ENCODE data around the gene CASZ1. TPM values are rescaled to one million over a fixed set of nuclear protein-coding genes. Genes with fewer than 3 reads are reported as not detected.

The CASZ1 gene
- total RNA-seq, 1 experiment from 2014 or later: 0.69 TPM

DNA sequence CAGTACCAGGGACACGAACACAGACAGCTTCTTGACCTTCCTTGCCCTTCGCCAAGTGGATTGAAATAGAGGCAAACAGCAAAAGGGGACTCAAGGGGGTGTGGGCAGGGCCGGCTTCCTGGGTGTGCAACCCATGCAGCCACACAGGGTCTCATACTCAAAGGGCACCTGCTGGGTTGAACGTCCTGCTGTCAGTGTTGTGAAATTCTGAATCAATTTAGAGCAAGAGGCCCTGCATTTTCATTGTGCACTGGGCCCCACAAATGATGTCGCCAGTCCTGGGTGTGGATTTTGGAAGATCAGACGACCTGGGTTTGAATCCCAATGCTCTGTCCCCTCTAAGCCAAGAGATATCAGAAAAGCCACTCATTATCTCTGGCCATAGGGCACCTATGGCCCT lies 51.1 kb downstream of the CASZ1 start:
- in situ Hi-C loops (cut with HindIII; ENCODE audit: low pct_unique_long_range_greater_than_20kb, low sequenced_read_pairs): no loop called here
- DNase-seq (ENCODE audit: low read depth, low spot score): no peak

DNA sequence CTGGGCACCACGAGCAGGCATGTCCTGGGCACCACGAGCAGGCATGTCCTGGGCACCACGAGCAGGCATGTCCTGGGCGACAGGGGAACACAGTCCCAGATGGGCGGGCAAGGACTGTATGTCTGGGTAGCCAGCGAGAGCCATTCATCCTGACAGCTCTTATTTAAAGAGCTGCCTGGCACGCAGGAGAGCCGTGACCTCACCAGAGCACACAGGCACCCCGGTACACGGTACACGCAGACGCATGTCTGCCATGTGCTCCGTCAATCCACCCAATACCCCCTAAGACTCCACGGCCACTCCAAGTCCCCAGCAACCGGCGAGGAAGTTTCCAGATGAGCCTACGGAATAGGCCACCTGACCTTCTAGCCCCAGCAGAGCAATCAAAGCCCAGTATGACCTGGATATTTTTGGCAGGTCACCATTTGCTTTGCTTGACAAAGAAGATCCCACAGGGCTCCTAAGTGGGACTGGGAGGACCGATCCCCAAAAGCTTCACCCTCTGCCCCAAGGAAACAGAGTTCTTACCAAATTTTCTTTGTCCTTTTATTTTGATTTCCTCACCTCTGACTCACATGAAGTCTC lies 51.7 kb downstream of the CASZ1 start:
- in situ Hi-C loops (cut with HindIII; ENCODE audit: low pct_unique_long_range_greater_than_20kb, low sequenced_read_pairs): no loop called here
- no peak for DNase-seq (ENCODE audit: low read depth, low spot score)

DNA sequence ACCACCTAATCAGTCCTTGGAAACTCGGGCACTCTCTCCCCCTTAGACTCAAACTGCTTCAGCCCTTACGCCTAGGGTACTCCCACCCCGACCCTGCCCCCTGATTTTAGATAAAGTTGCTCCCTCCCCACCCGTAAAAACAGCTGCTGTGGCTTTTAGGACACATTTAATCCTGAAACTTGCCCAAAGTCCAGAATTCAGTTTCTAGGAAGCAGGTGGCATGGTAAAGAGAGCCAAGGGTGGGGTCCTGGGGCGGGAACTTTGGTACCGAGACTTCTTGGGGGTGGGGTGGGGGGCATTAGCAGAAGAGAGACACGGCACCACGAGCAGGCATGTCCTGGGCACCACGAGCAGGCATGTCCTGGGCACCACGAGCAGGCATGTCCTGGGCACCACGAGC lies 52.4 kb downstream of the CASZ1 start:
- in situ Hi-C loops (cut with HindIII; ENCODE audit: low pct_unique_long_range_greater_than_20kb, low sequenced_read_pairs): no loop called here
- no peak for DNase-seq (ENCODE audit: low read depth, low spot score)

DNA sequence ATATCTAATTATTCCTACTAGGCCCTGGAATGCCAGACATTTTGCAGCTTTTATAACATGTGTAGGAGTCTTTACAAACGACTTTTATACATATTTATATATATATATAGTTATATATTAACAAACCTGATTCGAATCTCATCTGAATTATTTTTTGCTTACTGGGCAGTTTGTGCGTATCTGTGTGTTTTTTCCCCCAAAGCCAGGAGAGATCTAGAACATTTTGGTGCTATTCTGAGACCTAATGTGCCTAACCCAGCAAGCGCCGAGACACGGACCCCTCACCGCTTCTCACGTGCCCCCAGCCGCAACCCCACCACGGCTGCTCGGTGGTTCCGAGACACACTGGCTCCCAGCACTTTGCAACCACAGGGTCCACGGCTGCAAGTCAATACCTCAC lies 54.8 kb downstream of the CASZ1 start:
- DNase-seq (ENCODE audit: low read depth, low spot score): no peak
- in situ Hi-C loops (cut with HindIII; ENCODE audit: low pct_unique_long_range_greater_than_20kb, low sequenced_read_pairs): no loop called here

DNA sequence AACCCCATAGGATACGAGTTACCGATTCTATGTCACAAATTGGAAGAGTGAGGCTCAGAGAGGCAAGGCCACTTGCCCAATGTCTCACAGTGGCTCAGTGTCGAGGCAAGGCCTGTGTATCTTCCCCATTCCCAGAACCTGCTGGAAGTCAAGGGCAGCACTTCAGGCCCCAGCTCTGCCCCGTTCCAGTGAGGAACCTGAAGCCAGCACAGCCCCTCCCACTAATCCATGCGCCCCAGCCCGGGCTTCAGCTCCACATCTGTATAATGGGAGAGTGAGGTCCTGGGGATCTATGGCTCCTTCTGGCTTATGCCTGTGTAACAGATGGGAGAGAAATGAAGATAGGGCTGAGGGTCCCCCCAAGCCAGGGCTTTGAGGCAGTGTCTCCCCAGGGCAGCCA lies 56.3 kb downstream of the CASZ1 start:
- DNase-seq (ENCODE audit: low read depth, low spot score): no peak
- in situ Hi-C loops (cut with HindIII; ENCODE audit: low pct_unique_long_range_greater_than_20kb, low sequenced_read_pairs): no loop called here

DNA sequence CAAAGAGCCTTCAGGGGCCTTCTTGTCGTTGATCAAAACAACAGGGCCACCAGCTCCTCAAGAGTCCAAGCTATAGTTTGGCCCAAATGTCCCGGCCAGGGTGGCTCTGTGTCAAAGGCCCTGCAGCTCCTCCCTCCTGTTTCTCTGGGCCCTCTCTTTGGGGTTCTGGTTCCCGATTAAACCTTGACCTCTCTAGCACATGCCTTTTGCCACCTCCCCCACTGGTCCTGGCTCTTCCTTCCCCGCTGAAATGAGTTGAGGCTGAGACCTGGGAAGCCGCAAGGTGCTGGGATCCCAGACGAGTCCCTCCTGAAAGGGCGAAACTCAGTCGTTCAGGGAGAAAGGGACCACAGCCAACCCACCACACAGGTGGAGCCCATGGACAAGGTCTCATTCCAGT lies 56.9 kb downstream of the CASZ1 start:
- in situ Hi-C loops (cut with HindIII; ENCODE audit: low pct_unique_long_range_greater_than_20kb, low sequenced_read_pairs): no loop called here
- DNase-seq (ENCODE audit: low read depth, low spot score): no peak

DNA sequence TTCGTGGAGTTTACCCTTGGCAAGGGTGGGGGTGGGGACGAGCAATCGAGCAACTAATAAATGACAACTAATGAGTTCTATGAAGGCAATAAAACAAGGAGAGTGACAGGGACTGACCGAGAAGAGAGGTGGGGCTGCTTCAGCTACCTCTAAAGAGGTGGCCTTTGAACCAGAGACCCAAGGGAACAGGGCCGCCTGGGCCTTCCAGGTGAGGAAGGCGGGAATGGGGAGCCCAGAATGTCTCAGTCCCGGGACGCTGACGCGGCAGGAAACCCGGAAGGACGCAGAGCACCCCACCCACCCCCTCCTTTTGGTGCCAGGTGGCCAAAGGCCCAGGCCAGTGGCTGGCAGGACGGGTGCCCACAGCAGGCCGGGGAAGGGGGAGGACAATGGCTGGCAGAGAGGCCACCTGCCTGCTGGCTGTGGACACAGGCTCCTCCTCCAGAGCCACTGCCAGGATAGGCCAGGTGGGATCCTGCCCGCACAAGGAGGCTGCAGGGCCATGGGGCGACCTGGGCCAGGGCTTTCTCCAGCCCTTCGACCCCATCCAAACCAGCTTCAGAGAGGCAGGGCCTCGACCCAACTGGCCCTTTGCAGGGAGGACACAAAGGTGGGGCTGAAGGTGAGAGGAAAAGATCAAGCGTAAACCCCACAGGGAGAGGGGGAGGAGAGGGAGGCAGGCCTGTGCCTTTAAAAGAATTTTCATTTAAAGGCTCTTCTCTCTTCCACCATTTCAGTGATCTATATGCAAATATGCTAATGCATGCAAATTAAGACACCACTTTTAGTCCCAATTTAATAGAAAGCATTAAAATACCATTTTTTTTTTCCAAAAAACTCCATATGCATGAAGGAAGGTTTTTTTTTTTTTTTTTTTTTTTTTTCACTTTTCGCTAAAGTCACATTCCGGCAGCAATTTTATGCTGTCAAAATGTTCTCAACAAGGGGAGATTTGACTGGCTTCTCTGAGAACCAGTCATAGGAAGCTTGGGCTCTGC lies 58.1 kb downstream of the CASZ1 start:
- in situ Hi-C loops (cut with HindIII; ENCODE audit: low pct_unique_long_range_greater_than_20kb, low sequenced_read_pairs): no loop called here
- no peak for DNase-seq (ENCODE audit: low read depth, low spot score)

DNA sequence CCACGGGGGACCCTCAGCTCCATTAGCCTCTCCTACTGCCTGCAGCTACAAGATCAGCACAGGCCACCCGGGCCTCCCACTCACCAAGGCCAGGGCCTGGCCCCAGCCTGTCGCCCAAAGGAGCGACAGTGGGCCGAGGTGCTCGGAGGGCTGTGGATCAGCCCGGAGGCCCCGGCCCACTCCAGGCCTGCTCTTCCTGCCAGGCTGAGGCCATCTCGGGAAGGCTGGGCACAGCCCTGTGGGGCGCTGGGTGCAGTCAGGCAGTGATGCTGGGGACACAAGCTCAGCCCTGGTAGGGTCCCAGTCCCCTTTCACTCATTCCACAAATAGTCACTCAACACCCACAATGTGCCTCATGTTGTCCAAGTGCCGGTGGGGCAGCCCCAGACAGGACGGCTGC lies 58.8 kb downstream of the CASZ1 start:
- in situ Hi-C loops (cut with HindIII; ENCODE audit: low pct_unique_long_range_greater_than_20kb, low sequenced_read_pairs): no loop called here
- no peak for DNase-seq (ENCODE audit: low read depth, low spot score)

DNA sequence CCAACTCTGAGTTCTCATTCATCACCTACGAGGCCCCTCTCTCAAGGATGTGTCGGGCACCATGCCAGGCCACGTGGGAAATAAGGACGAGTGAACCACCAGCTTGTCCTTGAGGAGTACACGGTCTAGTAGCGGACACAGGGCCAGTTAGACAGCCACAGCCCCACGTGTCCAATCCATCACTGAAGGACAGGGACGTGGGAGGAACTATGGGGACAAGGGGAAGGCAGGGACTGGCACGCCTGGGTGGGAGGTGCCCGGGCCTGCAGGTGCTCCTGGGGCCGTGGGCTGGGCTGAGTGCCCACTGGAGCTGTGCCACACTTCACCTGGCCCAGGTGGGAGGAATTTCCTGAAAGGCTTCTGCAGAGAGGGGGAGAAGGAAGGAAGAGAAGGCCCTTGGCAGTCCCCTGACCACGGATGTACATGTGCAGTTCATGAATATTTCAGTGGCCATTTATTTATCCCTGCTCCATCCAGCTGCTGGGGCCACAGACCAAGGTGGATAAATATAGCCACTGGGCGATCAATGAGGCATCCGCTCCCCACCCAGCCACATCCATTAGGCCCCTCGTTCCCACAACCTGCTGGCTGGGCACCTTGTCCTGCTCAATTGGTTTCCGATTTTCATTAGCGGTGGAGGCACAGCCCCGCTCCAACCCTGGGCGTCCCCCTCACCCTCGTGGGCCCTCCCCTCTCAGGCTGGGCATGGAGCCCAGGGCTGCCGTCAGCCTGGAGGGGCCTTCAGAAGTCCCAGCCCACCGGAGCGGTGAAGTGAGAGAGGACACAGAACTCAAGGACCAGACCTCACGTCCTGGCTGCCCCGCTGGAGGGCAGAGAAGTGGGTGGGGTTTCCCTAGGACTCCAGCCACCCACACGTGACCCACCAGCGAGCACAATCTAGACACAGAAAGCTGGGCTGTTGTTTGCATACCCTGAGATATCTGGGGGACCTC lies 59.5 kb downstream of the CASZ1 start:
- DNase-seq (ENCODE audit: low read depth, low spot score): no peak
- in situ Hi-C loops (cut with HindIII; ENCODE audit: low pct_unique_long_range_greater_than_20kb, low sequenced_read_pairs): no loop called here

DNA sequence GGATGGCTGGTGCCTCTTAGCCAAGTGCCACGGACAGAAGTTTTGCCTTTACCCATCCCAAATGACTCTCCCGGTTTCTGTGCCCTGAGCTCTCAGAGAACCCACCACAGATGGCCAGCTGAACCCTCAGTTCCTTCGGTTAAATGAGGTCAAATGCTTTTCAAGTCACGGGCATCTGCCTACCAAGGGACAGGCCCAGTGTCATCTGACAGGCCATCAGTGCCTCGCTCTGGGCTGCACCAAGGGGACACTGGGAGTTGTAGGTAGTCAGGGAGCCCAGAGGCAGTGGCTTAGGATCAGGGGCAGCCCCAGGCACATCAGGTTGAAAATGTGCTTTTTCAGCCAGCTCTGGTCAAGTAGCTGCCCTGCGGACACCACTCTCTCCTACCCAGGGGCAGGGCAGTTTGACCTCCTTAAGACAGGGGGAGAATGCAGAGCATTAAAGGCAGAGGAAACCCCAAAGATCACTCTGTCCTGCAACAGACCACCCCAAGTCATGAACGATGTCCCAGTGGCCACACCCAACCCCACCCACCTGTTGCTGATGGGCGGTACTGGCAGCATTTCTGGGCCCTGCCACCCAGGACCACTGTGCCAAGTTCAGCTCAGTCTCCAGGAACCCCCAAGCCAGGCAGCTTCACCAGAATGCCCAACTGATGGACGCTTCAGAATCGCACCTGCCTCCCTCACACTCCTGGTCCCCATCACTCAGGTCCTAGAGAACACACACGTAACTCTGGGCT lies 60.7 kb downstream of the CASZ1 start:
- DNase-seq (ENCODE audit: low read depth, low spot score): no peak
- in situ Hi-C loops (cut with HindIII; ENCODE audit: low pct_unique_long_range_greater_than_20kb, low sequenced_read_pairs): no loop called here

DNA sequence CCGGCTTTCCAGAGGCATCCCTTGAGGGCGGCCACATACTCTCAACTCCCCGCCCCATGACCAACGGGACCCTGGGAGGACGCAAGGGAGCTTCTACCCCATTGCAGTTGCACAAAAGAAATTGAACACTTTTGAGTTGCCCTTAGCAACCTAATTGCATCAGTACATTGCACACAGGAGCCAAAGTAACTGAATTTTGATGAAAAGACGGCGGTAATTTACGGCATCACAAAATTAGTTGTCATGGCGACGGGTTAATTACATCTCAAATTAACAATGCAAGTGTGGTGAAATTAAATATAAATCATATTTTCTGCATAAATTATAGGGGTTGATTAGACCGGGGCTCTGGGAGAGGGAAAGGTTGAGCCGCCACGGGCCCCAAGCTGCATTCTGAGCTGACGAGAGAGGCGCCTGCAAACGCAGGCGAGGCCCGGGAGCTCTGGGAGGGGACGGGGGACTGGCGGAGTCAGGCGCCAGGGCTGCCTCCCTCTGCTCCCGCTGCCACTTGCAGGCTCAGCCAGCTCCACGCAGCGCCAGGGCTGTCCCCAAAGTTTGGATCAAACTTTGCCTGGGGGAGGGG lies 61.4 kb downstream of the CASZ1 start:
- no peak for DNase-seq (ENCODE audit: low read depth, low spot score)
- in situ Hi-C loops (cut with HindIII; ENCODE audit: low pct_unique_long_range_greater_than_20kb, low sequenced_read_pairs): no loop called here

DNA sequence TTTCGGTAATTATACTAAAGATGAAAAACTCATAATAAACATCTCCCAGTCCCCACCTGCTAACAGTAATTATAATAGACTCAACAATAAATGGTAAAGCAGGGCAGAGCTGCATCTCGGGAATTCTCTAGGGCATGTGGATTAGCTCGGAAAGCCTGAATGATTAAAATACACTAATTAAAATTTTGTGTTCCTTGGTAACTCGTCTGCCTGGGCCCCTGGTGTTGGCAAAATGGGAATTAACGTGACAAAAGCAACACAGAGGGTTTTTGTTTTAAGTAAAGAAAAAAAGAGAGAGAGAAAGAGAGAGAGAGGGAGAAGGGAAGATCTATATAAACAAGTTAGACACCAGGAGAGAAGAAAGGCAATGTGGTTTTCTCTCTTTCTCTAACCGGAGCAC lies 62.1 kb downstream of the CASZ1 start:
- in situ Hi-C loops (cut with HindIII; ENCODE audit: low pct_unique_long_range_greater_than_20kb, low sequenced_read_pairs): no loop called here
- DNase-seq (ENCODE audit: low read depth, low spot score): no peak

DNA sequence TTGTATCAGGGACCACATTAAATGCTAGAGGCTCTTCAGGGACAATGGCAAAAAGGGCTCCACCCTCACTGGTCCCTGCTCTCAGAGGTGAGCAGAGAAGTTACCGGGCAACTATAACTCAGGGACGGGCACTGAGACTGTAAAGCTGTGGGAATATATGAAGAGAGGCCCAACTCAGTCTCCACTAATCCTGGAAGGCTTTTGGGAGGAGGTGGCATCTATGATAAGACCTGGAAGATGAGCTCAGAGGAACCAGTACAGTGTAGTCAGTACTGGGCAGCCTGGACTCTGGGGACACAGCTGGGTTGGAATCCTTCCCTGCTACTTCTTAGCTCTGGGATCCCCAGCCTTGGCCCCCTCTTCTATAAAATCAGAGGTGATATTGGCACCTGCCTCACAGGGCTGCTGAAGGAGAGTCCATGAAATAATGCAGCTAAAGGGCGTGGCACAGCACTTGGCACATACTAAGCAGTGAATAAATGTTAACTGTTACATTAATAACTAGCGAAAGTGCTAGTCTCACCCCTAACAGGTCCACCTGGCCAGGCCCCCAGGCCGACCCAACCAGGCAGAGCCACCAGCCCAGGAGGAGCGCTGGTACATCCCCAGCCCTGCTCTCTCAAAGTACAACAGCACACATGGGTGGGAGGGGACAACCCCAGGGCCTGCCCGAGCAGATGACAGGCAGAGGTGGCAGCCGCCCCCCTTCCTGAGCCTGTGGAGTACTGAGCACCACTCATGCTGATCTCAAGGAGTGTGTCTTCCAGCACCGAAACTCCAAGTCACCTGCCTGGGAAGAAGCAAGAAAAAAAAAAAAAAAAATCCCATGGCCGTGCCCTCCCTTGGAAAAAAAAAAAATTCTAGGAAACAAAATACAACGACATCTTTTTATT lies 62.7 kb downstream of the CASZ1 start:
- in situ Hi-C loops (cut with HindIII; ENCODE audit: low pct_unique_long_range_greater_than_20kb, low sequenced_read_pairs): no loop called here
- DNase-seq (ENCODE audit: low read depth, low spot score): no peak

DNA sequence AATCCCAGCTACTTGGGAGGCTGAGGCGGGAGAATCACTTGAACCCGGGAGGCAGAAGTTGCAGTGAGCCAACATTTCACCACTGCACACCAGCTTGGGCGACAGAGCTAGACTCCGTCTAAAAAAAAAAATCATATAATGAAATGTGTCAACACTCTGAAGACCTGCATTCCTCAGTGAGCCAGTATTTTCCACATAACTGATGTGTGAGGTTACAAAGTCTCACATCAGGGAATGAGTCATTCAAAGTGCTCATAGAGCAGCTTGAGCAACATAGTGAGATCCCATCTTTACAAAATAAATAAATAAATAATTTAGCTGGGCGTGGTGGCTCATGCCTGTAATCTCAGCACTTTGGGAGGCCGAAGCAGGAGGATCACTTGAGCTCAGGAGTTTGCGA lies 65.5 kb downstream of the CASZ1 start:
- in situ Hi-C loops (cut with HindIII; ENCODE audit: low pct_unique_long_range_greater_than_20kb, low sequenced_read_pairs): no loop called here
- no peak for DNase-seq (ENCODE audit: low read depth, low spot score)

DNA sequence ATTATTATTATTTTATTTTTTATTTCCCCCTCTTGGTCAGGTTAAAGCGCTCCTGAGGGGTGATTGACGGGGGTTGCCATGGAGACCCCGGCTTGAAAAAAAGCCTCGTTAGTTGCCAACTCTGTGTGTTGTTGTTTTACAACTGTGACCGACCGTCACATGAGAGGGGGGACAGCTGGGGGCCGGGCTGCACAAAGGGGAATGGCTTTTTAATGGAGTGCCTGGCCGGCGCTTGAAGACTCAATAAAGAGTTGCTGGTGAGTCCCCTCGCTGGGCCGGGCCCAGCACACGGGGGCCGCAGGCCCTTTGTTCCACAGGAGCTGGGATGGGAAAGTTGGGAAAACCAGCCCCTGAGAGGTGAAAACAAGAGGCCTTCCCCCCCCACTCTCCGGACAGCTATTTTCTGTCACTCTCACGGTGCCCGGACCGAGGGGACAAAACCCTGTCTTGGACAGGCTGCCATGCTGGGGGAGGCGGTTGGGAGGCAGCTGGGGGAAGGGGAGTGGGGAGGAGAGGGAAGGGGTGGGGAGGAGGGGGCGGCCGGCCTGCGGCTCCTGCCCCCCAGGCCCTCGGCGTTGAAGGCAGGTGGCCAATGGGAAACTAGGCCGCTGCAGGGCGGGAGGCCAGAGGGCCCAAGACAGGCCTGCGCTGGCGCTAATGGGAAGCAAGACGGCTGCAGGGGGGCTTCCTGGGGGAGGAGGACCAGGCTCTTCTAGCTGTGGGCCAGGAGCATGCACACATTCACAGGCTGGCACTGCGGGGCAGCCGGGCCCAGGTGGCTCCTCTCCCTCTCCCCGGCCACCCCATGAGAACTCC lies 67.6 kb downstream of the CASZ1 start:
- in situ Hi-C loops (cut with HindIII; ENCODE audit: low pct_unique_long_range_greater_than_20kb, low sequenced_read_pairs): no loop called here
- DNase-seq (ENCODE audit: low read depth, low spot score): no peak

Data from SK-MEL-5 (cell line).